ENCODE data around the gene DUSP2. TPM values are rescaled to one million over a fixed set of nuclear protein-coding genes. Genes with fewer than 3 reads are reported as not detected.

Gene DUSP2
- total RNA-seq, 4 donors from 2014 or later = 2.4 to 33.3 (median 6.2) TPM

GRCh38 chr2:96185516-96185915 is 40.3 kb upstream of the DUSP2 start:
- Histone ChIP-seq H3K27me3 (no peaks in the 10 kb centered on the region), H3K4me3 (no peak overlapping the region), H3K27ac (no peak overlapping the region), H3K4me1 (no peaks in the 10 kb centered on the region), H3K9me3 (no peaks in the 10 kb centered on the region), H3K36me3 (no peaks in the 10 kb centered on the region)
- TF ChIP-seq CTCF (IDR thresholded peaks at IDR 0.05) (no peak), POLR2A (IDR thresholded peaks at IDR 0.05) (no peak)
- no peak for DNase-seq
- intact Hi-C loops (cut with DNase I; ENCODE audit: low total_unique reads) = no loop called here

GRCh38 chr2:96184989-96185388 is 39.7 kb upstream of the DUSP2 start:
- H3K4me3 ChIP-seq = no peak overlapping the region
- H3K27ac ChIP-seq = no peak overlapping the region
- no peaks in the 10 kb centered on the region for H3K9me3 ChIP-seq
- DNase-seq = no peak
- H3K36me3 ChIP-seq = no peaks in the 10 kb centered on the region
- no peaks in the 10 kb centered on the region for H3K4me1 ChIP-seq
- TF ChIP-seq CTCF (IDR thresholded peaks at IDR 0.05) = no peak
- TF ChIP-seq POLR2A (IDR thresholded peaks at IDR 0.05) = no peak
- intact Hi-C loops (cut with DNase I; ENCODE audit: low total_unique reads) = no loop called here
- H3K27me3 ChIP-seq = no peaks in the 10 kb centered on the region

- Histone ChIP-seq H3K4me1 (no peaks in the 10 kb centered on the region), H3K27ac (no peak overlapping the region), H3K27me3 (no peaks in the 10 kb centered on the region), H3K4me3 (no peak overlapping the region), H3K36me3 (no peaks in the 10 kb centered on the region), H3K9me3 (no peaks in the 10 kb centered on the region)
- intact Hi-C loops (cut with DNase I; ENCODE audit: low total_unique reads) = no loop called here
- no peak for TF ChIP-seq POLR2A (IDR thresholded peaks at IDR 0.05)
- TF ChIP-seq CTCF (IDR thresholded peaks at IDR 0.05) = no peak
- no peak for DNase-seq
These were observed 38.9 kb upstream of the DUSP2 start for GRCh38 chr2:96184188-96184587.

GRCh38 chr2:96181529-96181928 is 36.3 kb upstream of the DUSP2 start:
- Histone ChIP-seq H3K36me3 (no peaks in the 10 kb centered on the region), H3K9me3 (no peaks in the 10 kb centered on the region), H3K27me3 (no peaks in the 10 kb centered on the region), H3K27ac (no peak overlapping the region), H3K4me1 (no peaks in the 10 kb centered on the region), H3K4me3 (no peak overlapping the region)
- TF ChIP-seq POLR2A (IDR thresholded peaks at IDR 0.05) (no peak), CTCF (IDR thresholded peaks at IDR 0.05) (no peak)
- DNase-seq = no peak
- intact Hi-C loops (cut with DNase I; ENCODE audit: low total_unique reads) = no loop called here

GRCh38 chr2:96180521-96180920 is 35.3 kb upstream of the DUSP2 start:
- no peak for DNase-seq
- Histone ChIP-seq H3K4me1 (no peaks in the 10 kb centered on the region), H3K4me3 (no peak overlapping the region), H3K27ac (no peak overlapping the region), H3K36me3 (no peaks in the 10 kb centered on the region), H3K27me3 (no peaks in the 10 kb centered on the region), H3K9me3 (no peaks in the 10 kb centered on the region)
- no peak for TF ChIP-seq CTCF (IDR thresholded peaks at IDR 0.05)
- no peak for TF ChIP-seq POLR2A (IDR thresholded peaks at IDR 0.05)
- intact Hi-C loops (cut with DNase I; ENCODE audit: low total_unique reads) = no loop called here
